ENCODE measurements around the gene UFM1. TPM values are rescaled to one million over a fixed set of nuclear protein-coding genes. Genes with fewer than 3 reads are reported as not detected.

UFM1 gene
- total and polyA plus RNA-seq, 2 of the 4 experiments (the other 2 are of a cell fraction): 43.5 to 94.5 TPM

GRCh38 chr13:38412266-38412665 lies 62.6 kb downstream of the UFM1 start:
- TF ChIP-seq CTCF (conservative IDR thresholded peaks at IDR 0.05; ENCODE audit: low read depth, low read length): no peak
- no peaks in the 10 kb centered on the region for H3K9me1 ChIP-seq (ENCODE audit: insufficient read depth, low read length)
- H2BK120ac ChIP-seq (ENCODE audit: low read depth, low read length): no peak overlapping the region
- H3K9me3 ChIP-seq (ENCODE audit: control insufficient read depth, insufficient read depth, low read length): no peaks in the 10 kb centered on the region
- no peak overlapping the region for H4K91ac ChIP-seq (ENCODE audit: insufficient read depth, low read depth, low read length)
- in situ Hi-C loops (cut with MboI; ENCODE audit: low sequenced_read_pairs) (no loop called here), dilution Hi-C loops (cut with HindIII; ENCODE audit: low sequenced_read_pairs, unreplicated experiment) (no loop called here), intact Hi-C loops (cut with micrococcal nuclease) (no loop called here)
- ChIA-PET POLR2A (ENCODE audit: unreplicated experiment) (no interaction called here), CTCF (no interaction called here)
- H4K5ac ChIP-seq (ENCODE audit: low read depth, low read length): no peak overlapping the region
- no peaks in the 10 kb centered on the region for H4K20me1 ChIP-seq (ENCODE audit: insufficient read depth, low read length)
- no peaks in the 10 kb centered on the region for H3K36me3 ChIP-seq (ENCODE audit: control insufficient read depth, insufficient read depth, low read length)
- no peak overlapping the region for H2AFZ ChIP-seq (replicated peaks; ENCODE audit: low read length, poor library complexity)
- no peaks in the 10 kb centered on the region for H3K79me1 ChIP-seq (ENCODE audit: low read depth in 1 of 2, low read length in 2 of 2)
- no peak overlapping the region for H2BK15ac ChIP-seq (ENCODE audit: low read depth, low read length)
- no peak overlapping the region for H3K4ac ChIP-seq (ENCODE audit: low read depth, low read length)
- H3K4me3 ChIP-seq (ENCODE audit: insufficient read depth, low read depth, low read length): no peak overlapping the region
- ATAC-seq (ENCODE audit: low read depth) (no peak), DNase-seq (no peak)
- no peak overlapping the region for H2BK5ac ChIP-seq (ENCODE audit: low read depth, low read length, poor library complexity, severe bottlenecking)
- no peaks in the 10 kb centered on the region for H3K4me1 ChIP-seq (ENCODE audit: control insufficient read depth, insufficient read depth, low read length)
- no CpG with 5 or more reads among the region's 1 CpG for WGBS, 2 experiments (ENCODE audit: extremely low coverage in 2 of 2, insufficient read length in 1 of 2)
- H3K14ac ChIP-seq (replicated peaks; ENCODE audit: low read depth, low read length): no peak overlapping the region
- H3K27me3 ChIP-seq (ENCODE audit: control insufficient read depth, insufficient read depth, low read length): no peaks in the 10 kb centered on the region
- H2AK9ac ChIP-seq (replicated peaks; ENCODE audit: low read depth, low read length, poor library complexity): no peak overlapping the region
- H2AK5ac ChIP-seq (ENCODE audit: low read depth, low read length): no peak overlapping the region
- H3K4me2 ChIP-seq (ENCODE audit: low read depth, low read length): no peak overlapping the region
- no peak overlapping the region for H3K23ac ChIP-seq (ENCODE audit: low read depth, low read length)
- H3K27ac ChIP-seq (ENCODE audit: insufficient read depth, low read length): no peak overlapping the region
- H4K8ac ChIP-seq (ENCODE audit: low read depth in 2 of 2, low read length in 2 of 2): no peak overlapping the region
- H3K56ac ChIP-seq (ENCODE audit: extremely low read depth, insufficient read depth, low read length): no peak overlapping the region
- BruUV-seq (replicated peaks): no TSS peak
- no peak overlapping the region for H3K9ac ChIP-seq (ENCODE audit: low read depth, low read length)
- H3K18ac ChIP-seq (ENCODE audit: low read depth, low read length): no peak overlapping the region
- no peak overlapping the region for H2BK20ac ChIP-seq (ENCODE audit: low read depth, low read length)
